Ovary (tissue), 9 donors: ENCODE measurements around the gene THBS4. TPM values are rescaled to one million over a fixed set of nuclear protein-coding genes. Genes with fewer than 3 reads are reported as not detected.

ENCODE experiments used
- DNase-seq, 5 donors: peaks; one replicate each; pipeline ENCODE4 v3.0.0-alpha.2; 2019 to 2020
- H3K27ac ChIP-seq, 2 donors: fragments of 200-600 bp; one replicate each; pipeline versions ENCODE4 v1.5.1 to v1.8.0; 2019 to 2022
- H3K27me3 ChIP-seq: fragments of 200-600 bp; one replicate; pipeline ENCODE4 v1.8.0; 2022
- H3K36me3 ChIP-seq: fragments of 200-600 bp; sonication (generic); one replicate; pipeline ENCODE4 v1.5.1; 2019
- H3K4me1 ChIP-seq: one replicate; pipeline ENCODE4 v1.8.1; 2013; ENCODE audit warnings: mild to moderate bottlenecking, moderate library complexity; ENCODE audit not compliant: insufficient read depth
- H3K4me3 ChIP-seq: fragments of 200-600 bp; sonication (generic); one replicate; pipeline ENCODE4 v1.5.1; 2017
- H3K9me3 ChIP-seq, 2 donors: fragments of 200-600 bp in 1 of 2; sonication (generic) in 1 of 2; one replicate each; pipeline versions ENCODE4 v1.5.1 to v1.8.1; 2013 to 2019; ENCODE audit warnings: mild to moderate bottlenecking in 1 of 2, moderate library complexity in 1 of 2
- CTCF ChIP-seq, 3 donors: fragments of 450-650 bp in 2 of 3; fragments of 200-600 bp in 1 of 3; IDR thresholded peaks; one replicate each; pipeline versions ENCODE4 v1.5.1 to v1.8.0; 2016 to 2022; ENCODE audit warnings: antibody characterized with exemption in 3 of 3, mild to moderate bottlenecking in 1 of 3
- EP300 ChIP-seq: sonication (generic); formaldehyde crosslinking; IDR thresholded peaks from one replicate; pipeline ENCODE4 v1.6.1; 2017; ENCODE audit warnings: antibody characterized with exemption
- POLR2A ChIP-seq: fragments of 450-650 bp; IDR thresholded peaks from one replicate; pipeline ENCODE4 v1.6.1; 2017; ENCODE audit warnings: antibody characterized with exemption, mild to moderate bottlenecking, moderate library complexity
- WGBS, 3 donors: extraction: QIAGEN DNeasy Blood & Tissue Kit in 1 of 3; methylation state at CpG; one replicate each; pipeline versions ENCODE4 v1.1.5 to v1.1.7; 2013 to 2017; 5-methylcytosine and 5-hydroxymethylcytosine counted together
- intact Hi-C, 4 donors: fragments of 100-400 bp; cut with DNase I; formaldehyde crosslinking; loops; one replicate each; pipeline versions ENCODE4 v1.11.0 to v1.15.1; 2022 to 2023
- polyA plus RNA-seq, 2 donors: library from polyadenylated mRNA; stranded (reverse); fragments of 200-250 nt in 1 of 2; fragments of 350-450 nt in 1 of 2; fragmentation: Illumina TruSeq in 1 of 2; extraction: RNeasy Lipid Tissue Mini Kit (QIAGEN cat#74804) in 1 of 2; gene quantifications; one replicate each; pipeline ENCODE4 v1.2.3, GENCODE V29; 2013 to 2014
- total RNA-seq, 7 donors: library from RNA; depleted of rRNA in 2 of 7; stranded (reverse); fragments of >200 nt in 2 of 7; fragmentation: NEBNext Ultra II Directional in 3 of 7; extraction: Animal tissue kit (Norgen Biotek cat#: 25700) in 3 of 7; gene quantifications; one replicate each; pipeline versions ENCODE4 v1.1.0 to v1.2.4, GENCODE V29; 2016 to 2023
- donor health status: DM: no; HTN: no; CAD: no; lungs with moderate emphysema.
- donor health status: DM: no; HTN: no; CAD: no.
- donor health status: Bipolar disorder and iron deficiency.
- donor health status: DM: yes; HTN: yes; CAD: no.
- donor health status: DM: no; HTN: no; CAD: no.
- donor health status: DM: yes; HTN: yes; CAD: no.

THBS4 gene
- total and polyA plus RNA-seq, 9 donors: 1.9 to 89.6 (median 5.1) TPM

GRCh38 chr5:80052464-80052863 lies 17.3 kb downstream of the THBS4 start:
- 85 to 91% (median 88%) methylated on average over 8 of the region's 8 CpGs for WGBS, 3 donors
- TF ChIP-seq CTCF (IDR thresholded peaks at IDR 0.05): no peak
- no peak for TF ChIP-seq POLR2A
- TF ChIP-seq EP300: no peak
- no peak overlapping the region for H3K4me3 ChIP-seq

GRCh38 chr5:80054682-80055081 lies 19.5 kb downstream of the THBS4 start:
- no peaks in the 10 kb centered on the region for H3K36me3 ChIP-seq
- H3K27me3 ChIP-seq: no peaks in the 10 kb centered on the region
- H3K4me1 ChIP-seq: no peaks in the 10 kb centered on the region
- 84 to 92% (median 90%) methylated on average over 5 of the region's 5 CpGs for WGBS, 3 donors
- no peak for DNase-seq
- no peak for TF ChIP-seq CTCF (IDR thresholded peaks at IDR 0.05)
- no peak for TF ChIP-seq EP300
- no peak for TF ChIP-seq POLR2A
- no peaks in the 10 kb centered on the region for H3K9me3 ChIP-seq
- no peak overlapping the region for H3K27ac ChIP-seq
- intact Hi-C loops: no loop called here
- H3K4me3 ChIP-seq: no peak overlapping the region

More at GRCh38 chr5:80052464-80052863, 17.3 kb downstream of the THBS4 start:
- DNase-seq: no peak
- intact Hi-C loops: no loop called here
- Histone ChIP-seq H3K36me3 (no peaks in the 10 kb centered on the region), H3K9me3 (no peaks in the 10 kb centered on the region), H3K27ac (no peak overlapping the region), H3K27me3 (no peaks in the 10 kb centered on the region), H3K4me1 (no peaks in the 10 kb centered on the region)

DNA sequence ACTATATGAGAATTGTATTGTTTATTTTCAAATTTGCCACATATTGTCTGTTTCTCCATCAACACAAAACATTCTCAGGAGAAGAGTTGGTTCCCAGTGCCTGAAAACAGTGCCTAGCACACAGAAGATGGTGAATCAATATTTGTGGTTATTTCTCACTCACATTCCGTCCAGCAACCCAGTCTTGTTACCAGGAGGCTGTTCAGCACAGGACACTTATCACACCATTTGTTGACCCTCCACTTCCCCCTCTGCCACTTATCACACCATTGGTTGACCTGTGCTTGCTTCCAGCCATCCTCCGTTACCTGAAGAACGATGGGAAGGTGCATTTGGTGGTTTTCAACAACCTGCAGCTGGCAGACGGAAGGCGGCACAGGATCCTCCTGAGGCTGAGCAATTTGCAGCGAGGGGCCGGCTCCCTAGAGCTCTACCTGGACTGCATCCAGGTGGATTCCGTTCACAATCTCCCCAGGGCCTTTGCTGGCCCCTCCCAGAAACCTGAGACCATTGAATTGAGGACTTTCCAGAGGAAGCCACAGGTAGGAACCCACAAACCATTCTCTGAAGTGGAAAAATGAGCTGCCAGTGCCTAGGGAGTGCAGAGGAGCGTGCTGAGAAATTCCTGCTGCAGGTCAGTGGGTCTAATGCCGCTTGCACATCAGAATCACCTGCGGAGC lies 20.5 kb downstream of the THBS4 start:
- intact Hi-C loops: no loop called here
- Histone ChIP-seq H3K4me3 (no peak overlapping the region), H3K36me3 (no peaks in the 10 kb centered on the region), H3K27me3 (no peaks in the 10 kb centered on the region), H3K27ac (no peak overlapping the region), H3K9me3 (no peaks in the 10 kb centered on the region), H3K4me1 (no peaks in the 10 kb centered on the region)
- DNase-seq: no peak
- TF ChIP-seq CTCF (IDR thresholded peaks at IDR 0.05): no peak
- no peak for TF ChIP-seq POLR2A
- TF ChIP-seq EP300: no peak
- WGBS, 3 donors: 74 to 80% (median 77%) methylated on average over 11 of the region's 11 CpGs

DNA sequence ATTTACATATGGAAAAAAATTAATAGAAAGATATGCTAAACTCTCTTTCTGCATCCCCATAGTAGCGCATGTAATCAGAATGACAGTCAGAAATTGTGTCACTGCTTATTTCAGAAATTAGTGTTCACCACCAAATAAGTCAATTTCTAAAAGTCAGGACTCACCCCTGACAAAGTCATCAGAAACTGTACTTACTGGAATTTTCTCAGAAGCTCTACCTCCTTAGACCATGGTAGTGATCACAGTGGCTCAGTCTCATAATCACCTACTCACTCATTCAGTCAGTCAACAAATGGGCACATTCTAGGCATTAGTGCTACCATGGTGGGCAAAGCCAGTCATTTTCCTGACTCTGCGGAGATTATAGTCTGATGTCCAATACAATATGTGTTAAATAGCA lies 22.0 kb downstream of the THBS4 start:
- DNase-seq: no peak
- intact Hi-C loops: no loop called here
- H3K36me3 ChIP-seq: no peaks in the 10 kb centered on the region
- 96 to 99% (median 98%) methylated on average over 2 of the region's 2 CpGs for WGBS, 3 donors
- H3K9me3 ChIP-seq: no peaks in the 10 kb centered on the region
- H3K27ac ChIP-seq: no peak overlapping the region
- no peak overlapping the region for H3K4me3 ChIP-seq
- no peaks in the 10 kb centered on the region for H3K27me3 ChIP-seq
- no peak for TF ChIP-seq CTCF (IDR thresholded peaks at IDR 0.05)
- TF ChIP-seq EP300: no peak
- TF ChIP-seq POLR2A: no peak
- H3K4me1 ChIP-seq: no peaks in the 10 kb centered on the region
